Glomerular visceral epithelial cell (primary cell): Measurements from ENCODE around the gene NPPB.
A peak's percentile ranks its signal among the peaks of the same experiment; 100 is the strongest.

Experiments
- DNase-seq: peaks from one replicate; pipeline ENCODE4 v3.0.0-alpha.2; 2016; ENCODE audit errors: extremely low spot score

The NPPB gene

DNA sequence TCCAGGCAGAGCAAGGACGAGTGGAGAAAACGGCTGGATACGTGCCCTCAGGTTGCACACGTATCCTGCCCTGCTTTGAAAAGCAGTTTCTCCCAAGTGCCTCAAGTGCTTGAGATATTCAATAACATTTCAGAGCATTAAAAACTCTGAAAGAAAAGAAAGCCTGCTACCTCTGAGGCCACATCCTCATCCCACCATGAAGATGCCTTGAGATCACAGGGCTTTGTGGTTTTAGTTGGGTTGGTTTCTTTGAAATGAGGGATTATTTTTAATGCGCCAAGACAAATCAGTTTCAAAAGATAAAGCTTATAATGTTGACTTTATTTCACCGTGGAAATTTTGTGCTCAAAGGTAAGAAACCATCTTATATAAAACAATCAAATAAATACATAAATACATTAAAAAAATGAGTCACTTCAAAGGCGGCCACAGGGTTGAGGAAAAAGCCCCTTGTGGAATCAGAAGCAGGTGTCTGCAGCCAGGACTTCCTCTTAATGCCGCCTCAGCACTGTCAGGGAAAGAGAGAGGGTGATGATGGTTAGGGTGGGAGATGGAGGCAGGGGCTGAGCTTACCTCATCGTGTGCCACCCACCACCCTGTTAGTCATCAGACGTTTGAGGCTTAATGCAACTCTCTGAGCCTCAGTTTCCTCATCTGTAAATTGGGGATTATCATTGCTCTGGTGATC, 1.4 kb downstream of the NPPB start:
- no peak for DNase-seq

DNA sequence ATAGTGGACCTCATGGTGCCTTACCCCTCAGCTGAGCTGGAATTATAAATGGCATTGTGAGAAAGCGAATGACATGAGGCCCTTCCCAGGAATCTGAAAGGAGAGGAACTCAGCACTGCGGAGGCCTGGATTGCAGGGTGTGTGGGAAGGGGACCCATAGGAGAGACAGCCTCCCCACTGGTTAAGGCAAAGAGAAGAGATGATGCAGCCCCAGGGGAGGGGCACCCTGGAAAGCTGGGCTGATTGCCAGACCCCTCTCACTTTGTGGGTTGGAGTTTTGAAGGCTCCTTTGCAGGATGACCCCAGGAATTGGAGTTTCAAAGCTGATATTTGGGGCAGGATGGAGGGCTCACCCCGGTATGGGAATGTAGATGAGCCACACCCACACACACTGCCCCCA, 2.0 kb downstream of the NPPB start:
- DNase-seq = no peak

DNA sequence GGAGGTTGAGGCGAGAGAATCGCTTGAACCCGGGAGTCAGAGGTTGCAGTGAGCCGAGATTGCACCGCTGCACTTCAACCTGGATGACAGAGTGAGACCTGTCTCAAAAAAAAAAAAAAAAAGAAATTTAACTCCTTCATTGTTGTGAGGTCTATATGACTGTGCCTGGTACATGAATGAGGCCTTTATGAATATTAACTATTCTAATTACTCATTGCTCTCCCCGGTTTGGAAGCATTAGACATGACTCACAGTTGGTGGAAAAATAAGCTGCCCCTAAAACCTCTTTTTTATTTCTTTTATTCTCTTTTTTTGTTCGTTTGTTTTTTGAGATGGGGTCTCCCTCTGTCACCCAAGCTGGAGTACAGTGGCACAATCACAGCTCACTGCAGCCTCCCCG, 3.3 kb downstream of the NPPB start:
- no peak for DNase-seq

DNA sequence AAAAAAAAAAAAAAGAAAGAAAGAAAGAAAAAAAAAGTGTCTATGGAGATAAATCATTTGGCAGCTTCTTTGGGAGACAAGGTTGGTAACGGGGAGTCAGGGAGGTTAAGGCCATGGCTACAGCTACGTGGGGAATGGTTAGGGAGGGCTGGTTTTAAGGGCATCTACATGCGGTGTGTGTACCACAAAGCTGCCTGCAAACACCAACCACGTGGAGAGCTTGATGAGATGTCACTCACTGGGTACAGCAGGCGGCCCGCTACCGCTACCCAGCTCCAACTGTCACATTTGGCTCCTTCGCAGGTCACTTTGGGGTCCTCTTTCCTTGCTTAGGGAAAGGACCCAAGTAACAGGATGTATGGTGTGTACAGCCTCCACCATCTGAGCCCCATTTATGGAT, 4.2 kb downstream of the NPPB start:
- DNase-seq = no peak

DNA sequence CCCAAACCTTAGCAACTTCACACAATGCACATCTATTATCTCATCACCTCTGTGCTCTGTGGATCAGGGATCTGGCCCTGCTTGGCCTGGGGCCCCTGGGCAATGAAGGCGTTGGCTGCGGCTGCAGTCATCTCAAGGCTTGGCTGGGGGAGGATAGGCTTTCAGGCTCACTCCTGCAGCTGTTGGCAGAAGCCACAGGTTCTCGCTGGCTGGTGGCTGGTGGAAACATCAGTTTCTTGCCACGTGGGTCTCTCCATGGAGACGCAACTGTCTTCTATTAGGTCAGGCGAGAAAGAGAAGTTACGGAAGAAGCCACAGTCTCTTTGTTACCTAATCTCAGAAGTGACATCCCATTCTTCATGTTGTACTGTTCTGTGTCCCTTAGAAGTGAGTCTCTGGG, 7.6 kb downstream of the NPPB start:
- no peak for DNase-seq

DNA sequence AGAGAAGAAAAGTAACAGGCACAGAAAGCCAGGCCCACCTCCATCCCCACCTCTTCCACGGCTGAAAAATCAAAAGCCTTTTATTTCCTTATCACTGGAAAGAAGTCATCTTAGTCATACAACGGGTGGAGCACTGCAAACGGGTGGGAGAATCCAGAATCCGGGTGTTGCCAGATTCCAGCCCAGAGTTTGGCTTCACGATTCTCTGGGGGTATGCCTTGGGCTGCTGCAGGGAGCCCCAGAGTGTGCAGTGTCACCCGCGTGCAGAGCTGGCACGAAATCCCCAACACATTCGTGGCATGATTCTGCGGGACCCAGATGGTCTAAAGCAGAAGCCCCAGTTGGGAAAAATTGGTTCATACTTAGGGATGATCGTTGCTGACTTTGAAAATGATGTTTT, 8.6 kb downstream of the NPPB start:
- no peak for DNase-seq

DNA sequence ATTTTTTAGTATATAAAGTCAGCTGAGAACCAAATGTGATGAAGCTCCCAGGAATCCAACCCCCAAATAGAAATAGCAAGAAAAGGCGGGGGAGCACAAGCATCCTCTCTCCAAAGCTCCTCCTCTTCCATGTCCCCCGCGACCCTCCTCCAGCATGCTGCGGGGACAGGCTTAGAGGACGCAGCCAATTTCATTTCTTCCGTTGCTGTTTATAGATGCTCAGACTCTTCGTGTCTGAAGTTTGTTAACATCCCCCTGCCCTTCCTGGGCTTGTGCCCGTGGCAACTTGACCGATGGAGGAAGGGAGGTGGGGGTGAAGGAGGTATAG, 10.4 kb downstream of the NPPB start:
- no peak for DNase-seq

DNA sequence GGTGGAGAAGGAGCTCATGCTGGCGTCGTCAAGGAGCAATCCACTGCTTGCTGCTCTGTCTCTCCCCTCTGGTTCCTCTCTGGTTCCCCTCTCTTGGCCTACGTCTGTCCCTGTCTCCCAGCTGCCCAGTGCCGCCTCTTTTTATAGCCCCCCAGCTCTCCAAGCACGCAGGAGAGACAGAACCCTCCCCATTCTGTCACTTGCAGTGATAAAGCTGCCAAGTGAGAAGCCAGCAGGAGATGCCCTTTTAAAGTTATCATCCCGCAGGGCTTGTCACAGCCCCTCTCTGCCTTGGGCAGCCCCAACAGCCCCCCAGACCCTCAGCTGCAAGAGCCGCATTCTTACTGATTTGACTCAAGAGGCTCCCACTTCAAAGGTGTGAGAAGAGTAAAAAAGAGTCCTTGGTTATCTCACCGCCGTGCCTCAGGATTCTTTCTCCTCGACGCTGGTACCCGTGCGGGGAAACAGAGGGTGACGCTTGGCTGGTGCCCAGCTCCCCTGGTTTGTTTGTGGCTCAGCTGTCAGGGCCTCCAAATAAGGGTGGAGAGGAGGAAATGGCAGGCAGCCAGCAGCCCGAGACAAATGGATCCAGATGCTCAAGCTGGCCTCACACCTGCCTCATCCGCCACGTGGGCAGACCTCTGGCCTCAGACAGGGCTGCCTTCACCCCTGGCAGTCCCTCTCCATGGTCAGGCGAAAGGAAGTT, 10.9 kb downstream of the NPPB start, which contains the start of gene NPPA:
Gene NPPA, minus strand, starts transcription at position 117 of the 706 bp plus-strand sequence. Its CDS starts 99 bp downstream, at position 18.
- DNase-seq = no peak

DNA sequence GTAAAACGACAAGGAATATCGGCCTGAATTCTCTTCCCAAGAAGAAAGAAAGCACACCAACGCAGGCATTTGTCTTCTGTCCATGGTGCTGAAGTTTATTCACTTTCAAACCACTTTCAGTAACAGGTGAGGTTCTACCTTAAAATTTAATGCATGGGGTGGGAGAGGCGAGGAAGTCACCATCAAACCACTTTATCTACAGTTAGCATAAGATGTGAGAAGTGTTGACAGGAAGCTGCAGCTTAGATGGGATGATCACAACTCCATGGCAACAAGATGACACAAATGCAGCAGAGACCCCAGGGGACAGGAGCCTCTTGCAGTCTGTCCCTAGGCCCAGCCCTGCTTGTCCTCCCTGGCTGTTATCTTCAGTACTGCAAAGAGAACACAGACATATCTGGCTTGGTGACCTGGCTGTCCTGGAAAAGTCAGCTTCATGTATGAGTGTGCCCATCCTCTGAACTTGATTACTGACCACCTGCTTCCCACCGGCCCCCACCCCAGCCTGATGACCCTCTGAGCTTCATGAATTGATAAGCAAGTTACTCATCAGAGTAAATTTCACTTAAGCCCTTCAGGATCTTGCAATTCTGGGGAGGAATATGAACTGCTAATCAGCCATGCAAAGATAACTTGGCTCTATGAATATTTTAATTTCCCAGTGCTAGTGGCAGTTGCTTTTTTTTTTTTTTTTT, 13.0 kb downstream of the NPPB start:
- no peak for DNase-seq

DNA sequence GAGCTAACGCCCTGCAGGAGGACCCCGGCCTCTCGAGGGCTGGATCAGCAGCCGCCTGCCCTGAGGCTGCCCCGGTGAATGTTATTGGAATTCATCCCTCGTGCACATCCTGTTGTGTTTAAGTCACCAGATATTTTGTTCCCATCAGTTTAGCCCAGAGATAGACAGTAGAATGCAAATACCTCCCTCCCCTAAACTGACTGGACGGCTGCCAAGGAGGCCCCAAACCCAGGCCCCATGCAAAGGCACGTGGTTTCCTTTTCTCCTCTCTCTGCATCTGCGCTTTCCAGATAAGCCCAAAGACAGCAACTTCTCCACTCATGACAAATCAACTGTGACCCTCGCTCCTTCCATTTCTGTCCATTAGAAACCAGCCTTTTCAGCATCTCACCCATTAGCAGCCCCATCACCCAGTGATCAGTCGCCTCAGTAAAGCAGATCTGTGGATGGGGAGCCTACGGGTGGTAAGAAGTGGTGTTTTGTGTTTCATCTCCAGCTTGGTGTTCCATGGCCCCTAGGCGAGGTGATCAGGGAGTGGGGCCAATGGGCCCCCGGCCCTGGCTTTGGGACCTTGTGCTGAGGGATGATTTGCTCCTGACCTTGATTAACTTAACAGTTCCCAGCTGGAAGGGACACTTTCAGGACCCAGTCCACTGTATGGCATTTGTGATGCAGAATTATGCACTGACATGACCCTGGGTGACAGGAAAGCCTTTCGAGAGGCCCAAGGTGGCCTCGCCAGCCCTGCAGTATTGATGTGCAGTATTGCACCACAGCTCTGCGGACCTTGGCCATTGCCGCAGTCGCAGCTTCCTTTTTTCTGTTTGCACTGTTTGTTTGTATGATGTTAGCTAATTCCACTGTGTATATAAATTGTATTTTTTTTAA, 16.3 kb downstream of the NPPB start:
- no peak for DNase-seq

DNA sequence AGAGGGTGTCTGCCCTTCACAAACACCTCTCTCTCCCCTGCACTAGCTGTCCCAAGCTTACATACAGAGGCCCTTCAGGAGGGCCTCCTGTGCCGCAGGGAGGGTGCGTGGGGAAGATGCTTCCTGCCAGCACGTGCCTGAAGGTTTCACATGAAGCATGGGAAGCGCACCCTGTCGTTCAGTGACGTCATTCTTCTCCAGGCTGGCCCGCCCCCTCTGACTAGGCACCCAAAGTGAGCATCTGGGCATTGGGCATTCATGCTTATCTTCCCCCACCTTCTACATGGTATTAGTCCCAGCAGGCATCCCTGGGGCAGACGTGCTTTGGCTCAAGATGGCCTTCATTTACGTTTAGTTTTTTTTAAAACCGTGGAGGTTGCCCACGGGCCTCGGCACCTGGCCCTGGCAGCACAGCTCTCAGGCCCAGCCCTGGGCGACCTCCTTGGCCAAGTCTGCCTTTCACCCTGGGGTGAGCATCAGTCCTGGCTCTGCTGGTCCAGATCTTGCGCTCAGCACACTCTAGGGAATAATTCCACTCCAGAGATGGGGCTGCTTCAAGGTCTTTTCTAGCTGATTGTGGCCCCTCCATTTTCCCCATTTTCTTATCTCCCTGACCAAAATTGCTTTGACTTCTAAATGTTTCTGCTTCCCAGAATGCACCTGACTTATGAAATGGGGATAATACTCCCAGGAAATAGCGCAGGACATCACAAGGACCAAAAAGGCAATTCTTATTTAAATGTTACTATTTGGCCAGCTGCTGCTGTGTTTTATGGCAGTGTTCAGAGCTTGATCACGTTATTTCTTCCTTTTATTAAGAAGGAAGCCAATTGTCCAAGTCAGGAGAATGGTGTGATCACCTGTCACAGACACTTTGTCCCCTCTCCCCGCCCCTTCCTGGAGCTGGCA, 17.2 kb downstream of the NPPB start:
- no peak for DNase-seq

DNA sequence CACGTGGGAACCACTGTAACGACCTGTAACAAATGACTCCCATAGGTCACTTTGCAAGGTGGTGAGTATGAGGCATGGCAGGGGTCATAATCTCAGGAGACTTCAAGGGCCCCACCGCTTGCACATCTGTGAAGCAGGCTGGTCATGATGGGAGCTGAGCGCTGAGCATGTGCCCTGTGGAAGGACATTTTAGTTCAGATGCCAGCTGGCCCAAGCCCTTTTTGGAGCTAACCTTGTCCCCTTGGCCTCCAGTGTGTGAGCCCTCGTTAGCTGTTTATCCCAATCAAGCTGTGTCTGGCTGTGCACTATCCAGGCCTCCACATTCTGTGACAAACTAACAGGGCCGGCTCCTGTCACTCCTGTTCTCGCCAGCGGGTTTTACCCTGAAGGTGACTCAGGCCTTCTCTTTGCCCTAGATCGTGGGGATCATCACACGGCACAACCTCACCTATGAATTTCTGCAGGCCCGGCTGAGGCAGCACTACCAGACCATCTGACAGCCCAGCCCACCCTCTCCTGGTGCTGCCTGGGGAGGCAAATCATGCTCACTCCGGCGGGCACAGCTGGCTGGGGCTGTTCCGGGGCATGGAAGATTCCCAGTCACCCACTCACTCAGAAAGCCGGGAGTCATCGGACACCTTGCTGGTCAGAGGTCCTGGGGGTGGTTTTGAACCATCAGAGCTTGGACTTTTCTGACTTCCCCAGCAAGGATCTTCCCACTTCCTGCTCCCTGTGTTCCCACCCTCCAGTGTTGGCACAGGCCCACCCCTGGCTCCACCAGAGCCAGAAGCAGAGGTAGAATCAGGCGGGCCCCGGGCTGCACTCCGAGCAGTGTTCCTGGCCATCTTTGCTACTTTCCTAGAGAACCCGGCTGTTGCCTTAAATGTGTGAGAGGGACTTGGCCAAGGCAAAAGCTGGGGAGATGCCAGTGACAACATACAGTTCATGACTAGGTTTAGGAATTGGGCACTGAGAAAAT, 18.7 kb downstream of the NPPB start:
- DNase-seq = no peak

DNA sequence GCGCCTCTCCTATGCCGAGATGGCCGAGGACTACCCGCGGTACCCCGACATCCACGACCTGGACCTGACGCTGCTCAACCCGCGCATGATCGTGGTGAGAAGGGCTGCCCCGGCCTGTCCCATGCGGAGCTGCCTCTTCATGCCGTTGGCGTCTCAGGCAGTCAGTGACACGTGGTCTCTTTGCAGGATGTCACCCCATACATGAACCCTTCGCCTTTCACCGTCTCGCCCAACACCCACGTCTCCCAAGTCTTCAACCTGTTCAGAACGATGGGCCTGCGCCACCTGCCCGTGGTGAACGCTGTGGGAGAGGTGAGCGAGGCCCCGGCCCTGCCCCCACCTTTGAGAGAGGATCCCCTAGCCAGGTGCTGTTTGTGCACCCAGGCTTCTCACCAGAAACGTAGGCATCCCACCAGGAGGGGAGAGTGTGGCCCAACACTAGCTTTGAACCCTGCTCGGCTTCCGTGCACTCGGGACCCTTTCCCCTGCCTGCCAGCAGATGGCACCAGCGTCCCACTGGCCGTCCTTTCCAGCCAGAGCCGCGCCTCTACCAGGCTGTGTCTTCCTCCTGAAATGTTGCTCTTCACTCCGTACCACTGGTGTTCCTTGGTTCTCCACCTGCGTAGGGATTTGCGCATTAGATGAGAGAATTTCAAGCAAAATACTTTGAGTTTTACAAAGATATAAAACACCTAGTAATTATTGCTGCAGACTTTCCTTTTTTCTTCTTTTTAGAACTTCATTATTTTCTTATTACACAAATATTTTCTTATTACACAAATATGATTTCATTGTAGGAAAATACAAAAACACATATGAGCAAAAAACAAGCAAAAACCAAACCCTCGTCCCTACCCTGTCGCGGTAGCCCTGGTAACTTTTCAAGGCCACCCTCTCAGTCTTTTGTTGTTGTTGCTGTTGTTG, 20.1 kb downstream of the NPPB start:
- DNase-seq = peak; percentile 64

DNA sequence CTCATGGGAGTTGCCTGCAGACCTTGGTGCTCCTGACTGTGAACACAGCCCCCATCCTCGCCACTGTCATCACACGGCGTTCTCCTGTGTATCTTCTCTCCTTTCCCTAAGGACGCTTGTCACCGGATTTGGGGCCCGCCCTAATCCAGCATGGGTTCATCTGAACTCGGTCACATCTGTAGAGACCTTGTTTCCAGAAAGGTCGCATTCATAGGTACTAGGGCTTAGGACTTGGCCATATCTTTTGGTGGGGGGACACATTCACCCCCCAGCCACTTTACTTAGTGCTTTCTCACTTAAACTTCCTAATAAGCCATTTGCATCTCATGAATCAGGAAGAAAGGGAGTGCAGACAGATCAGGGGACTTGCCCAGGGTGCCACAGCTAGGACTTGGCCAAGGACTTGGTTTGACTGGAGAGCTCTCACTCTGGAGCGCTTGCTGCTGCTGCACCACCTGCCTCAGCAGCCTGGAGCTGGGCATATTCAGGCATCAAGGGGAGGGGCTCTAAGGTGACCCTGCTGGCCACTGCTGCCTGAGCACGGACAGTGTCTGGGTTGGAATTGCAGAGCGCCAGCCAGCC, 20.9 kb downstream of the NPPB start:
- no peak for DNase-seq

DNA sequence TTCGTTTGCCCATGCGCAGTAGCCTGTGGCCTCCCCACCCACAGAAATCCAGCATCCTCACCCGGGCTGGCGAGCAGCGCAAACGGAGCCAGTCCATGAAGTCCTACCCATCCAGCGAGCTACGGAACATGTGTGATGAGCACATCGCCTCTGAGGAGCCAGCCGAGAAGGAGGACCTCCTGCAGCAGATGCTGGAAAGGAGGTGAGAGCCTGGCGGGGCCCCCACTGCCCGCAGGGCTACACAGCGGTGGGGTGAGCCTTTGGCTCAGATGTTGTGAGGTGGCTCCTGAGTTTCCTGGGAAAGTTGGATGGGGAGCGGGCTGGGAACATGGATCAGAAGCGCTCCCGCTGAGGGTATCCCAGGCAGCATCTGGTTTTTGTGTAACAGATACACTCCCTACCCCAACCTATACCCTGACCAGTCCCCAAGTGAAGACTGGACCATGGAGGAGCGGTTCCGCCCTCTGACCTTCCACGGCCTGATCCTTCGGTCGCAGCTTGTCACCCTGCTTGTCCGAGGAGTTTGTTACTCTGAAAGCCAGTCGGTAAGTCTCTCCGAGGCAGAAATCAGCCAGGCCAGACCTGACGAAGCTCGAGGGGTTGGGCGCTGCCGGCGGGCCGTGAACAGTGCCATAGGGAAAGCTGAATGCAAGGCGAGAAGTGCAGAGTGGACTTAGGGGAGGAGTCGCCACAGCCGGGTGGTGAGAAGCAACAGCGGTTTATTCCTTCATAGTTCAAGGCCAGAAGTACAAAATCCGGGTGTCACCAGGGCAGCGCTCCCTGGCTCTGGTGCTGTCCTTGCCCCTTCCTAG, 21.6 kb downstream of the NPPB start:
- DNase-seq = no peak

DNA sequence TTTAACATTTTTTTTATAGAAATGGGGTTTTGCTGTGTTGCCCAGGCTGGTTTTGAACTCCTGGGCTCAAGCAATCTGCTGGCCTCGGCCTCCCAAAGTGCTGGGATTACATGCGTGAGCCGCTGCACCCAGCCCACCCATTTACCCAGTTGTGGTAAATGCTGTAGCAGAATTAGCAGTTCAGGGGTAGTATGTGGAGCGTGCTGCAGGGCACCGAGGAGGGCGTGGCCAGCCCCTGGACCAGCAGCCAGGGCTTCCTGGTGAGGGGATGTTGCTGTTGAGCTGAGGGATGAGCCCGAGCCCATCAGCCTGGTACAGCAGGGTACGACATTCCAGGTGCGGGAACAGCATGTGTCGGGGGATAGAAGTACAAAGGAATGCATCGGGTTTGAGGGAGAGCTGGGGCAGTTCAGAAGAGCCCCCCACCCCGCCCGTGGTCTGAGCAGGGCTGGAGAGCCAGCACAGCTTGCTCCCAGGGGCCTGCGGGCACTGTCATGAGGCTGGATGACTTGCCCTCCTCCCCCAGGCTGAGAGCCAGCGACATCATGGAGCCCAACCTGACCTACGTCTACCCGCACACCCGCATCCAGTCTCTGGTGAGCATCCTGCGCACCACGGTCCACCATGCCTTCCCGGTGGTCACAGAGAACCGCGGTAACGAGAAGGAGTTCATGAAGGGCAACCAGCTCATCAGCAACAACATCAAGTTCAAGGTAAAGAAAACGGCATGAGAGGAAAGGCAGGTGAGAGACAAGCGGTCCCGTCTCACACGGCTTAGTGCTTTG, 23.1 kb downstream of the NPPB start:
- no peak for DNase-seq

DNA sequence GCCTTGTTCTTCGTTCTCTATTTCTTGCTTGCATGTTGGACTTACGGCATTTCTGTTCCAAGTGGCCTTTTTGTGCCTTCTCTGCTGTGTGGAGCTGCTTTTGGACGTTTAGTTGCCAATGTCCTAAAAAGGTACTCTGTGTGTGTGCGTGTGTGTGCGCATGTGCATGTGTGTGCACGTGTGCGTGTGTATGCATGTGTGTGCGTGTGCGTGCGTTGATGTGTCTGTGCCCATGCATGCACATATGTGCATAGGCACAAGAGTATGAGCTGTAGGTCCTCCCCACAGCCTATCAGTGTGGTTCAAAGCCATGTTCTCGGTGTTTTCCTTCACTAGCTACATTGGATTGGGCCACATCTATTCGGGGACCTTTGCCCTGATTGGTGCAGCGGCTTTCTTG, 24.8 kb downstream of the NPPB start:
- DNase-seq = no peak
